ENCODE data around the gene FCHSD2. TPM values are rescaled to one million over a fixed set of nuclear protein-coding genes. Genes with fewer than 3 reads are reported as not detected.

The FCHSD2 gene
- total and polyA plus RNA-seq, 9 of the 15 experiments (the other 6 are each of a cell fraction or from before 2014, with no cell fraction given), result 1.8 to 14.7 (median 6.4) TPM

DNA sequence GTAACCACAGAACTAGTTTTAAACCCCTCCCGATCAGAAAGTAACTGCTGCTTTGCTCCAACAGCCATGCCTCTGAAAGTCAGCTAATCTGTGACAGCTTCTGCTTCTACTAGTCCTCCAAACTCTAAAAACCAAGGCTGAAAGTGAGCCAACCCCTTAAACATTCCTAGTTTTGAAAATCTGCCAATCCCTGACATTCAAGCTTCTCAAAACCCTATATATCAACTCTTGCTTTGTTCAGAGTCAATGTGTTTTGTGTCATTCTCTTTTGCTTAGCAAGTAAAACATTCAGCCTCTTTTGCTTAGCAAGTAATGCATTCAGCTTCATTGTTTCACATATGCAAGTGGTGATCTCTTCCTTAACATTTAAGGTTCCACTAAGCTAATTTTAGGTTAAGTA lies 271.0 kb downstream of the FCHSD2 start (continued):
- TF ChIP-seq, protein P1, sequence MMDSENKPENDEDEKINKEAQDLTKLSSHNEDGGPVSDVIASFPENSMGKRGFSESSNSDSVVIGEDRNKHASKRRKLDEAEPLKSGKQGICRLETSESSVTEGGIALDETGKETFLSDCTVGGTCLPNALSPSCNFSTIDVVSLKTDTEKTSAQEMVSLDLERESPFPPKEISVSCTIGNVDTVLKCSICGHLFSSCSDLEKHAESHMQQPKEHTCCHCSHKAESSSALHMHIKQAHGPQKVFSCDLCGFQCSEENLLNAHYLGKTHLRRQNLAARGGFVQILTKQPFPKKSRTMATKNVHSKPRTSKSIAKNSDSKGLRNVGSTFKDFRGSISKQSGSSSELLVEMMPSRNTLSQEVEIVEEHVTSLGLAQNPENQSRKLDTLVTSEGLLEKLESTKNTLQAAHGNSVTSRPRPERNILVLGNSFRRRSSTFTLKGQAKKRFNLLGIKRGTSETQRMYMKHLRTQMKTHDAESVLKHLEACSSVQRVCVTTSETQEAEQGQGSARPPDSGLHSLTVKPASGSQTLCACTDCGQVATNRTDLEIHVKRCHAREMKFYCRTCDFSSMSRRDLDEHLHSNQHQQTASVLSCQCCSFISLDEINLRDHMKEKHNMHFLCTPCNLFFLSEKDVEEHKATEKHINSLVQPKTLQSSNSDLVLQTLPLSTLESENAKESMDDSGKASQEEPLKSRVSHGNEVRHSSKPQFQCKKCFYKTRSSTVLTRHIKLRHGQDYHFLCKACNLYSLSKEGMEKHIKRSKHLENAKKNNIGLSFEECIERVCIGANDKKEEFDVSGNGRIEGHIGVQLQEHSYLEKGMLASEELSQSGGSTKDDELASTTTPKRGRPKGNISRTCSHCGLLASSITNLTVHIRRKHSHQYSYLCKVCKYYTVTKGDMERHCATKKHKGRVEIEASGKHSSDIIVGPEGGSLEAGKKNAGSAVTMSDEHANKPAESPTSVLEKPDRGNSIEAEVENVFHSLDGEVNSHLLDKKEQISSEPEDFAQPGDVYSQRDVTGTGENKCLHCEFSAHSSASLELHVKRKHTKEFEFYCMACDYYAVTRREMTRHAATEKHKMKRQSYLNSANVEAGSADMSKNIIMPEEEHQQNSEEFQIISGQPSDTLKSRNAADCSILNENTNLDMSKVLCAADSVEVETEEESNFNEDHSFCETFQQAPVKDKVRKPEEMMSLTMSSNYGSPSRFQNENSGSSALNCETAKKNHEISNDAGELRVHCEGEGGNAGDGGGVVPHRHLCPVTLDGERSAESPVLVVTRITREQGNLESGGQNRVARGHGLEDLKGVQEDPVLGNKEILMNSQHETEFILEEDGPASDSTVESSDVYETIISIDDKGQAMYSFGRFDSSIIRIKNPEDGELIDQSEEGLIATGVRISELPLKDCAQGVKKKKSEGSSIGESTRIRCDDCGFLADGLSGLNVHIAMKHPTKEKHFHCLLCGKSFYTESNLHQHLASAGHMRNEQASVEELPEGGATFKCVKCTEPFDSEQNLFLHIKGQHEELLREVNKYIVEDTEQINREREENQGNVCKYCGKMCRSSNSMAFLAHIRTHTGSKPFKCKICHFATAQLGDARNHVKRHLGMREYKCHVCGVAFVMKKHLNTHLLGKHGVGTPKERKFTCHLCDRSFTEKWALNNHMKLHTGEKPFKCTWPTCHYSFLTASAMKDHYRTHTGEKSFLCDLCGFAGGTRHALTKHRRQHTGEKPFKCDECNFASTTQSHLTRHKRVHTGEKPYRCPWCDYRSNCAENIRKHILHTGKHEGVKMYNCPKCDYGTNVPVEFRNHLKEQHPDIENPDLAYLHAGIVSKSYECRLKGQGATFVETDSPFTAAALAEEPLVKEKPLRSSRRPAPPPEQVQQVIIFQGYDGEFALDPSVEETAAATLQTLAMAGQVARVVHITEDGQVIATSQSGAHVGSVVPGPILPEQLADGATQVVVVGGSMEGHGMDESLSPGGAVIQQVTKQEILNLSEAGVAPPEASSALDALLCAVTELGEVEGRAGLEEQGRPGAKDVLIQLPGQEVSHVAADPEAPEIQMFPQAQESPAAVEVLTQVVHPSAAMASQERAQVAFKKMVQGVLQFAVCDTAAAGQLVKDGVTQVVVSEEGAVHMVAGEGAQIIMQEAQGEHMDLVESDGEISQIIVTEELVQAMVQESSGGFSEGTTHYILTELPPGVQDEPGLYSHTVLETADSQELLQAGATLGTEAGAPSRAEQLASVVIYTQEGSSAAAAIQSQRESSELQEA (IDR thresholded peaks at IDR 0.05; ENCODE audit: low read depth), result no peak
- no peak for TF ChIP-seq CSDE1 (IDR thresholded peaks at IDR 0.05)
- no peak for TF ChIP-seq ZNF175 (CRISPR knock-in tag; IDR thresholded peaks at IDR 0.05; ENCODE audit: low read depth)
- no peak for TF ChIP-seq ZFP30 (CRISPR knock-in tag; IDR thresholded peaks at IDR 0.05; ENCODE audit: borderline replicate concordance)

All from K562 (cell line).